HEK293T (cell line): ENCODE results near the gene SHD.

Experiments used
- CTCF ChIA-PET: fragments of 350-600 bp; formaldehyde crosslinking; extraction: SDS; loops from one replicate; lab custom pipeline; 2021; ENCODE audit warnings: antibody characterized with exemption, inconsistent platforms; lab: Yijun Ruan, JAX
- POLR2A ChIA-PET: fragments of 350-600 bp; formaldehyde crosslinking; extraction: SDS; loops from one replicate; lab custom pipeline; 2020; ENCODE audit warnings: antibody characterized with exemption, inconsistent platforms; lab: Yijun Ruan, JAX
- DNase-seq: peaks from one replicate; pipeline ENCODE4 v3.0.0; 2012; ENCODE audit warnings: mixed read lengths; ENCODE audit errors: extremely low spot score
- ARNT ChIP-seq: fragments of 450-650 bp; IDR thresholded peaks from 2 replicates; pipeline ENCODE4 v1.6.1; 2017; ENCODE audit warnings: mild to moderate bottlenecking
- BHLHE40 ChIP-seq: fragments of 450-650 bp; IDR thresholded peaks from 2 replicates; pipeline ENCODE4 v1.6.1; 2016; ENCODE audit warnings: mild to moderate bottlenecking, moderate library complexity, borderline replicate concordance
- CTBP1 ChIP-seq: fragments of 450-650 bp; IDR thresholded peaks from 2 replicates; pipeline ENCODE4 v1.6.1; 2016; ENCODE audit warnings: borderline replicate concordance
- ELF4 ChIP-seq: fragments of 450-650 bp; IDR thresholded peaks from 2 replicates; pipeline ENCODE4 v1.6.1; 2017; ENCODE audit warnings: antibody characterized with exemption
- FOXA1 ChIP-seq: fragments of 450-650 bp; IDR thresholded peaks from 2 replicates; pipeline ENCODE4 v1.6.1; 2016; ENCODE audit warnings: mild to moderate bottlenecking
- FOXK2 ChIP-seq: fragments of 450-650 bp; IDR thresholded peaks from 2 replicates; pipeline ENCODE4 v1.6.1; 2016; ENCODE audit warnings: mild to moderate bottlenecking
- FOXM1 ChIP-seq: fragments of 450-650 bp; IDR thresholded peaks from 2 replicates; pipeline ENCODE4 v1.6.1; 2017; ENCODE audit warnings: mild to moderate bottlenecking, borderline replicate concordance
- HDGF ChIP-seq: fragments of 450-650 bp; IDR thresholded peaks from 2 replicates; pipeline ENCODE4 v1.6.1; 2017; ENCODE audit warnings: antibody characterized with exemption, borderline replicate concordance
- L3MBTL2 ChIP-seq: fragments of 450-650 bp; conservative IDR thresholded peaks from 2 replicates; pipeline ENCODE4 v1.6.1; 2016; ENCODE audit warnings: mild to moderate bottlenecking
- LEF1 ChIP-seq: fragments of 450-650 bp; IDR thresholded peaks from 2 replicates; pipeline ENCODE4 v1.6.1; 2017; ENCODE audit warnings: mild to moderate bottlenecking, borderline replicate concordance
- NFRKB ChIP-seq: fragments of 450-650 bp; IDR thresholded peaks from 2 replicates; pipeline ENCODE4 v1.6.1; 2016; ENCODE audit warnings: mild to moderate bottlenecking, moderate library complexity
- SP1 ChIP-seq: fragments of 450-650 bp; IDR thresholded peaks from 2 replicates; pipeline ENCODE4 v1.6.1; 2017
- SUZ12 ChIP-seq: fragments of 450-650 bp; IDR thresholded peaks from 2 replicates; pipeline ENCODE4 v1.6.1; 2016; ENCODE audit warnings: mild to moderate bottlenecking
- TARDBP ChIP-seq: fragments of 450-650 bp; IDR thresholded peaks from 2 replicates; pipeline ENCODE4 v1.6.1; 2016
- ZNF384 ChIP-seq: fragments of 450-650 bp; IDR thresholded peaks from 2 replicates; pipeline ENCODE4 v1.6.1; 2016
- TF ChIP-seq, protein P1 (sequence below): fragments of 450-650 bp; IDR thresholded peaks from 2 replicates; pipeline ENCODE4 v1.6.1; 2016

Gene SHD

GRCh38 chr19:4301590-4302242, 22.6 kb downstream of the SHD start:
- no peak for DNase-seq
- ChIA-PET CTCF (interaction anchor here (1.6 kb wide), 1 partner anchor 50 kb away, joined by 5 read pairs; no protein-coding TSS in a partner anchor), POLR2A (interaction anchor here (1.0 kb wide), 1 partner anchor 41 kb away, joined by 3 read pairs; no protein-coding TSS in a partner anchor)
- TF ChIP-seq ARNT (no peak), ELF4 (no peak), HDGF (no peak)
- TF ChIP-seq, protein P1, sequence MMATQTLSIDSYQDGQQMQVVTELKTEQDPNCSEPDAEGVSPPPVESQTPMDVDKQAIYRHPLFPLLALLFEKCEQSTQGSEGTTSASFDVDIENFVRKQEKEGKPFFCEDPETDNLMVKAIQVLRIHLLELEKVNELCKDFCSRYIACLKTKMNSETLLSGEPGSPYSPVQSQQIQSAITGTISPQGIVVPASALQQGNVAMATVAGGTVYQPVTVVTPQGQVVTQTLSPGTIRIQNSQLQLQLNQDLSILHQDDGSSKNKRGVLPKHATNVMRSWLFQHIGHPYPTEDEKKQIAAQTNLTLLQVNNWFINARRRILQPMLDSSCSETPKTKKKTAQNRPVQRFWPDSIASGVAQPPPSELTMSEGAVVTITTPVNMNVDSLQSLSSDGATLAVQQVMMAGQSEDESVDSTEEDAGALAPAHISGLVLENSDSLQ = no peak

GRCh38 chr19:4302243-4302640, 23.2 kb downstream of the SHD start, which contains the start of gene TMIGD2:
Gene TMIGD2 (minus strand): TSS chr19:4302389. CDS start chr19:4302385, 4 bp downstream.
- TF ChIP-seq TARDBP = no peak
- TF ChIP-seq FOXM1 = no peak
- no peak for TF ChIP-seq HDGF
- TF ChIP-seq FOXA1 = no peak
- no peak for TF ChIP-seq NFRKB
- TF ChIP-seq SUZ12 = no peak
- no peak for TF ChIP-seq ARNT
- no peak for TF ChIP-seq BHLHE40
- no peak for TF ChIP-seq ZNF384
- TF ChIP-seq CTBP1 = no peak
- TF ChIP-seq ELF4 = no peak
- no peak for TF ChIP-seq SP1
- no peak for TF ChIP-seq L3MBTL2
- POLR2A ChIA-PET = interaction anchor here (1.0 kb wide), 1 partner anchor 41 kb away, joined by 3 read pairs; no protein-coding TSS in a partner anchor
- DNase-seq = no peak
- CTCF ChIA-PET = interaction anchor here (1.6 kb wide), 1 partner anchor 50 kb away, joined by 5 read pairs; no protein-coding TSS in a partner anchor

- DNase-seq = no peak
- TF ChIP-seq ELF4 = no peak
- no peak for TF ChIP-seq L3MBTL2
- no peak for TF ChIP-seq SP1
- TF ChIP-seq TARDBP = no peak
- TF ChIP-seq FOXA1 = no peak
- TF ChIP-seq BHLHE40 = no peak
- TF ChIP-seq NFRKB = no peak
- no peak for TF ChIP-seq LEF1
- no peak for TF ChIP-seq FOXM1
- no peak for TF ChIP-seq CTBP1
- TF ChIP-seq HDGF = no peak
- CTCF ChIA-PET = interaction anchor here (0.5 to 1.0 kb wide), 2 partner anchors 27 to 48 kb away, joined by 3 to 4 read pairs; no protein-coding TSS in a partner anchor
- POLR2A ChIA-PET = interaction anchor here (1.0 to 4.4 kb wide), 2 partner anchors 39 to 57 kb away, joined by 3 to 16 read pairs; partner anchors contain the start of genes MPND and YJU2
These were observed 24.9 kb downstream of the SHD start for GRCh38 chr19:4303819-4304537.

GRCh38 chr19:4304538-4305256, 25.6 kb downstream of the SHD start, which contains the start of gene FSD1:
Gene FSD1 (plus strand): TSS chr19:4304598. CDS start chr19:4304747, 149 bp downstream.
- TF ChIP-seq ARNT (no peak), CTBP1 (no peak), TARDBP (no peak), SUZ12 (no peak), BHLHE40 (no peak), ELF4 (no peak), L3MBTL2 (no peak), HDGF (no peak), FOXA1 (no peak), ZNF384 (no peak), LEF1 (no peak), FOXK2 (no peak), FOXM1 (no peak), SP1 (no peak), NFRKB (no peak)
- TF ChIP-seq, protein P1 = no peak
- POLR2A ChIA-PET = interaction anchor here (1.0 to 4.4 kb wide), 3 partner anchors 33 to 58 kb away, joined by 3 to 16 read pairs (median 3); partner anchors contain the start of genes MPND and YJU2
- CTCF ChIA-PET = interaction anchor here (1.0 kb wide), 1 partner anchor 48 kb away, joined by 4 read pairs; no protein-coding TSS in a partner anchor
- peak; percentile 98 for DNase-seq

- TF ChIP-seq LEF1 (no peak), NFRKB (no peak), TARDBP (no peak), CTBP1 (no peak), ZNF384 (no peak), ELF4 (no peak), L3MBTL2 (no peak), SUZ12 (no peak), ARNT (no peak), FOXK2 (no peak)
- TF ChIP-seq, protein P1 = no peak
- POLR2A ChIA-PET = interaction anchor here (0.9 to 4.4 kb wide), 3 partner anchors 33 to 97 kb away, joined by 3 to 16 read pairs (median 3); partner anchors contain the start of gene MPND
- CTCF ChIA-PET = no interaction called here
- no peak for DNase-seq
These were observed 26.2 kb downstream of the SHD start for GRCh38 chr19:4305257-4305612.
